HepG2 (cell line): ENCODE data around the gene TGFBR1. TPM values are rescaled to one million over a fixed set of nuclear protein-coding genes. Genes with fewer than 3 reads are reported as not detected.

Source experiments
- ATAC-seq: fragments of 200-7000 bp; cut with Tn5 transposase; 3 replicates; pipeline ENCODE4 v1.9.1; 2020; ENCODE audit warnings: mild to moderate bottlenecking, moderate library complexity
- BruUV-seq: library from RNA; stranded (reverse); fragments of 400-500 nt; replicated peaks from 2 replicates; lab custom pipeline; 2021; lab: Mats Ljungman, UMichigan
- CTCF ChIA-PET: fragments of 300-600 bp; formaldehyde crosslinking; extraction: SDS; loops from one replicate; lab custom pipeline; 2021; ENCODE audit warnings: low total read pairs, inconsistent platforms, low intra/inter-chr PET ratio; lab: Yijun Ruan, JAX
- POLR2A ChIA-PET: fragments of 350-600 bp; sonication (Branson Sonifier 250); formaldehyde crosslinking; loops from one replicate; lab custom pipeline; 2020; ENCODE audit warnings: antibody characterized with exemption, inconsistent platforms; lab: Yijun Ruan, JAX
- DNase-seq: peaks from one replicate; pipeline ENCODE4 v3.0.0-alpha.2; 2015; ENCODE audit warnings: low spot score
- FAIRE-seq: peaks from 3 replicates; lab custom pipeline; 2011; peaks lifted over from hg19 to GRCh38; lab: Jason Lieb, UNC
- H2AFZ ChIP-seq: one replicate; pipeline ENCODE4 v1.6.1; 2011; ENCODE audit warnings: low read length, inconsistent platforms
- H3K27ac ChIP-seq: fragments of 300-600 bp; 3 replicates; pipeline ENCODE4 v1.8.0; 2011; ENCODE audit warnings: mixed run types, mild to moderate bottlenecking, mixed read lengths, low read length, inconsistent platforms; ENCODE audit not compliant: insufficient read depth; ENCODE audit errors: extremely low read length
- H3K27me3 ChIP-seq, 2 experiments: fragments of 200-600 bp in 1 of 2; 2 replicates in 1 of 2; 3 replicates in 1 of 2; pipeline versions ENCODE4 v1.6.0 to v1.8.0; 2011; ENCODE audit warnings: low read length in 2 of 2, mild to moderate bottlenecking in 2 of 2, moderate library complexity in 2 of 2, inconsistent platforms in 1 of 2; ENCODE audit not compliant: insufficient read depth in 2 of 2, control insufficient read depth in 1 of 2
- H3K36me3 ChIP-seq, 2 experiments: fragments of 200-600 bp in 1 of 2; replicated peaks in 1 of 2; 2 replicates in 1 of 2; 3 replicates in 1 of 2; pipeline versions ENCODE4 v1.5.1 to v1.8.0; 2011; ENCODE audit warnings: low read length in 2 of 2, inconsistent platforms in 1 of 2; ENCODE audit not compliant: insufficient read depth in 2 of 2, control insufficient read depth in 1 of 2
- H3K4me1 ChIP-seq: 2 replicates; pipeline ENCODE4 v1.5.1; 2012; ENCODE audit warnings: low read length, inconsistent platforms; ENCODE audit not compliant: insufficient read depth
- H3K4me2 ChIP-seq: 2 replicates; pipeline ENCODE4 v1.6.0; 2011; ENCODE audit warnings: low read depth, low read length, inconsistent platforms
- H3K4me3 ChIP-seq, 3 experiments: fragments of 200-600 bp in 1 of 3; sonication (generic), shearing (Covaris generic) in 1 of 3; replicated peaks in 1 of 3; 2 replicates each; pipeline ENCODE4 v1.5.1; 2011 to 2016; ENCODE audit warnings: low read length in 3 of 3, inconsistent platforms in 2 of 3, low read depth in 2 of 3, mild to moderate bottlenecking in 2 of 3, control low read depth in 1 of 3, mixed read lengths in 1 of 3; ENCODE audit not compliant: insufficient read depth in 1 of 3
- H3K79me2 ChIP-seq: one replicate; pipeline ENCODE4 v1.6.1; 2011; ENCODE audit warnings: low read length, inconsistent platforms; ENCODE audit not compliant: insufficient read depth
- H3K9ac ChIP-seq: 2 replicates; pipeline ENCODE4 v1.6.0; 2011; ENCODE audit warnings: mild to moderate bottlenecking, low read depth, low read length, inconsistent platforms; ENCODE audit not compliant: insufficient read depth
- H3K9me3 ChIP-seq: 2 replicates; pipeline ENCODE4 v1.5.1; 2012; ENCODE audit warnings: mild to moderate bottlenecking, low read length
- H4K20me1 ChIP-seq: 2 replicates; pipeline ENCODE4 v1.6.0; 2011; ENCODE audit warnings: inconsistent platforms, mild to moderate bottlenecking, low read length, moderate library complexity; ENCODE audit not compliant: insufficient read depth
- HOXA5 ChIP-seq: sonication (generic); formaldehyde crosslinking; IDR thresholded peaks from 2 replicates; pipeline ENCODE4 v1.4.0; 2020; ENCODE audit warnings: missing genetic modification reagents
- MED1 ChIP-seq: sonication (generic); formaldehyde crosslinking; IDR thresholded peaks from 2 replicates; pipeline ENCODE4 v1.4.0; 2020; ENCODE audit warnings: missing genetic modification reagents
- MEF2D ChIP-seq: sonication (generic); formaldehyde crosslinking; IDR thresholded peaks from 2 replicates; pipeline ENCODE4 v1.5.1; 2020; ENCODE audit warnings: mild to moderate bottlenecking, missing genetic modification reagents
- NFYB ChIP-seq: sonication (generic); formaldehyde crosslinking; IDR thresholded peaks from 2 replicates; pipeline ENCODE4 v1.4.0; 2020; ENCODE audit warnings: missing genetic modification reagents
- PLRG1 ChIP-seq: fragments of 450-650 bp; conservative IDR thresholded peaks from 2 replicates; pipeline ENCODE4 v1.6.1; 2016
- RFXAP ChIP-seq: sonication (generic); formaldehyde crosslinking; IDR thresholded peaks from 2 replicates; pipeline ENCODE4 v1.4.0; 2020; ENCODE audit warnings: missing genetic modification reagents, borderline replicate concordance
- SMC3 ChIP-seq: IDR thresholded peaks from 2 replicates; pipeline ENCODE4 v1.6.1; 2011; ENCODE audit warnings: low read length, improper control_type of control experiment
- SOX13 ChIP-seq, 3 experiments: fragments of 450-650 bp in 1 of 3; sonication (generic) in 1 of 3; formaldehyde crosslinking in 1 of 3; IDR thresholded peaks in 2 of 3; conservative IDR thresholded peaks in 1 of 3; 2 replicates each; pipeline versions ENCODE4 v1.5.0 to v1.6.1; 2016 to 2020; ENCODE audit warnings: antibody characterized with exemption in 1 of 3, mild to moderate bottlenecking in 1 of 3, missing compliant biosample characterization in 1 of 3, missing genetic modification reagents in 1 of 3, moderate library complexity in 1 of 3
- STAG1 ChIP-seq: sonication (generic); formaldehyde crosslinking; IDR thresholded peaks from 2 replicates; pipeline ENCODE4 v1.4.0; 2020; ENCODE audit warnings: missing genetic modification reagents
- TSC22D2 ChIP-seq: sonication (generic); formaldehyde crosslinking; IDR thresholded peaks from 2 replicates; pipeline ENCODE4 v1.5.1; 2020; ENCODE audit warnings: missing genetic modification reagents, mild to moderate bottlenecking, borderline replicate concordance
- ZNF230 ChIP-seq: sonication (generic); formaldehyde crosslinking; IDR thresholded peaks from 2 replicates; pipeline ENCODE4 v1.4.0; 2020; ENCODE audit warnings: mild to moderate bottlenecking, missing genetic modification reagents
- ZNF33B ChIP-seq: sonication (generic); formaldehyde crosslinking; IDR thresholded peaks from 2 replicates; pipeline ENCODE4 v1.5.1; 2020; ENCODE audit warnings: mild to moderate bottlenecking, missing genetic modification reagents
- ZNF350 ChIP-seq: sonication (generic); formaldehyde crosslinking; IDR thresholded peaks from 2 replicates; pipeline ENCODE4 v1.4.0; 2020; ENCODE audit warnings: mild to moderate bottlenecking, low read depth, missing genetic modification reagents, borderline replicate concordance
- ZNF547 ChIP-seq: sonication (generic); formaldehyde crosslinking; IDR thresholded peaks from 2 replicates; pipeline ENCODE4 v1.5.1; 2020; ENCODE audit warnings: mild to moderate bottlenecking, missing genetic modification reagents
- ZNF615 ChIP-seq: sonication (generic); formaldehyde crosslinking; IDR thresholded peaks from 2 replicates; pipeline ENCODE4 v1.5.0; 2020; ENCODE audit warnings: mild to moderate bottlenecking, missing genetic modification reagents, borderline replicate concordance
- ZNF709 ChIP-seq: sonication (generic); formaldehyde crosslinking; IDR thresholded peaks from 2 replicates; pipeline ENCODE4 v1.5.0; 2020; ENCODE audit warnings: mild to moderate bottlenecking, missing genetic modification reagents
- ZNF724P ChIP-seq: sonication (generic); formaldehyde crosslinking; IDR thresholded peaks from 2 replicates; pipeline ENCODE4 v1.8.0; 2022; ENCODE audit warnings: missing genetic modification reagents, borderline replicate concordance
- ZNF792 ChIP-seq: IDR thresholded peaks from 2 replicates; pipeline ENCODE4 v1.6.1; 2016
- WGBS: methylation state at CpG from one replicate; pipeline ENCODE4 v1.1.6; 2017; ENCODE audit warnings: low lambda C conversion rate; 5-methylcytosine and 5-hydroxymethylcytosine counted together
- in situ Hi-C: cut with HindIII; loops from 2 replicates; pipeline ENCODE4 v1.10.0; 2017; ENCODE audit warnings: low pct_unique_long_range_greater_than_20kb; ENCODE audit not compliant: extremely low pct_ligation_motif_present
- intact Hi-C: fragments of 100-400 bp; cut with micrococcal nuclease; formaldehyde crosslinking; loops from one replicate; pipeline ENCODE4 v1.10.0; 2022; ENCODE audit not compliant: unreplicated experiment
- polyA plus RNA-seq, 8 experiments: library from polyadenylated mRNA; depleted of rRNA in 3 of 8; stranded (reverse) in 7 of 8; unstranded in 1 of 8; fragments of >200 nt; fragmentation: Illumina TruSeq in 4 of 8; extraction: Trizol in 4 of 8; gene quantifications; 2 replicates each; pipeline versions ENCODE4 v1.2.1 to v1.2.3, GENCODE V29; 2011 to 2016; ENCODE audit warnings: low read depth in 4 of 8, missing spikeins in 1 of 8, mixed read lengths in 1 of 8; ENCODE audit not compliant: insufficient read depth in 1 of 8
- total RNA-seq, 5 experiments: library from RNA; depleted of rRNA; stranded (reverse); fragments of >200 nt; fragmentation: Illumina TruSeq; extraction: Trizol; gene quantifications; 2 replicates each; pipeline ENCODE4 v1.2.3, GENCODE V29; 2016; ENCODE audit warnings: low read depth in 1 of 5
- TF ChIP-seq, protein P1 (sequence below): sonication (generic); formaldehyde crosslinking; IDR thresholded peaks from 2 replicates; pipeline ENCODE4 v1.5.1; 2020; ENCODE audit warnings: missing genetic modification reagents, mild to moderate bottlenecking, borderline replicate concordance

Gene TGFBR1
- total and polyA plus RNA-seq, 2 of the 13 experiments (the other 11 are each of a cell fraction or from before 2014, with no cell fraction given), result 16.8 to 23.9 TPM

DNA sequence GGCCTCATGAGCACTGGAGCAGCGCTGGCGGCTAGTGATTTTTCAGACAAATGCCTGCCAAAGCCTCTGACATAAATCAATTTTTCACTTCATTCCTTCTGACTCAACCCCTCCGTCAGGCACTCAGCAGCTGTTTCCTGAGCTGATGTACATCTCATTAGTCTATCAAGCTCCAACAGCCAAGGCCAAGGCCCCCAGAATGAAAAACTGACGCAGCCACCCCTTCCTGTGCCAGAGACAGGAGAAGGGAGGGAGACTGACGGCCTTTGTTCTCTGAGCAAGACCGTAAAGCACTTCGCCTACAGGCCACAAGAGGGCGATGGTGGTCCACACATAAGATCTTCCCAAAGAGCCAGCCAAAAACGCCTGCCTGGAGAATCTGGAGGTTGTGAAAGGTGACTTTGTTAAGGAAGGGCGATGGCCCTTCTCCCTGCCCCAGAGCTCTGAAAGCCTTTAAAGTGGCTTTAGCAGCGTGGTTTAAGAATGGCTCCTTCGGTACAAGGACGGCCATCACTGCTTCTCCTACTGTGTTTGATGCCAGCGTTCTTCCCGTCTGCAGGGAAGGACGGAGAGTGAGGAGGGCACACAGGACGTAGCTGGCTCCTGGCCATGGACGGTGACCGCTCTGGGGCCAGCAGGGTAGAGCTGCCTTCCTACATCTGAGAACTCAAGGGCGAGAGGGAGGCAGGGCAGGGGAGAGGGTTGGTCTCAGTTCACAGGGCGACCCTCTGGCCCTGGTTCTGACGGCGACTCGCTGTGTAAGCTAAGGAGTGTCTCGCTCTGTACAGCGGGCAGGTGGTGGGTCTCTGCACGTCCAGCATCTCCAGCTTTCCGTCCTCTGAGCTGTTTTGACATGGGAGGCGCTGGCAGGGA, 79.8 kb downstream of the TGFBR1 start:
- intact Hi-C loops, result loop anchor here (1.0 to 10.0 kb wide), 4 partner anchors 21 to 826 kb away; no protein-coding TSS in a partner anchor
- Histone ChIP-seq H4K20me1 (no peaks in the 10 kb centered on the region), H3K9me3 (no peaks in the 10 kb centered on the region), H3K27me3 (peaks cover 0 to 23% of the 10 kb centered on the region in 2 experiments; a peak in 2 of 5 replicates), H3K36me3 (no peaks in the 10 kb centered on the region), H3K27ac (no peak overlapping the region), H2AFZ (peak overlapping the region; percentile 52), H3K79me2 (no peaks in the 10 kb centered on the region), H3K4me3 (peak overlapping the region; percentile 21 to 74 (median 46); a peak in 5 of 6 replicates), H3K4me2 (peak overlapping the region; percentile 98), H3K9ac (peak overlapping the region; percentile 44; the same call in 1 of the 2 replicates), H3K4me1 (peaks cover 11% of the 10 kb centered on the region)
- DNase-seq (peak; percentile 80), FAIRE-seq (peak; percentile 71), ATAC-seq (peak; percentile 93)
- POLR2A ChIA-PET, result interaction anchor here (1.6 to 1.9 kb wide), 2 partner anchors 11 to 37 kb away, joined by 4 to 6 read pairs; partner anchors contain the start of genes ALG2 and SEC61B
- 16% methylated on average over 13 of the region's 29 CpGs for WGBS
- no TSS peak for BruUV-seq
- in situ Hi-C loops, result loop anchor here (10.0 to 25.0 kb wide), 2 partner anchors 620 to 828 kb away; no protein-coding TSS in a partner anchor
- CTCF ChIA-PET, result interaction anchor here (0.7 to 1.8 kb wide), 2 partner anchors 22 to 826 kb away, joined by 5 read pairs; no protein-coding TSS in a partner anchor
- TF ChIP-seq ZNF615, result no peak
- TF ChIP-seq RFXAP, result 0 out of 2 replicates have a peak, but pooled peaks have one; percentile 37
- peak; percentile 89 for TF ChIP-seq STAG1
- TF ChIP-seq ZNF350 (CRISPR knock-in tag), result peak; percentile 26; the same call in 1 of the 2 replicates
- TF ChIP-seq ZNF709 (CRISPR knock-in tag), result no peak
- TF ChIP-seq, protein P1, sequence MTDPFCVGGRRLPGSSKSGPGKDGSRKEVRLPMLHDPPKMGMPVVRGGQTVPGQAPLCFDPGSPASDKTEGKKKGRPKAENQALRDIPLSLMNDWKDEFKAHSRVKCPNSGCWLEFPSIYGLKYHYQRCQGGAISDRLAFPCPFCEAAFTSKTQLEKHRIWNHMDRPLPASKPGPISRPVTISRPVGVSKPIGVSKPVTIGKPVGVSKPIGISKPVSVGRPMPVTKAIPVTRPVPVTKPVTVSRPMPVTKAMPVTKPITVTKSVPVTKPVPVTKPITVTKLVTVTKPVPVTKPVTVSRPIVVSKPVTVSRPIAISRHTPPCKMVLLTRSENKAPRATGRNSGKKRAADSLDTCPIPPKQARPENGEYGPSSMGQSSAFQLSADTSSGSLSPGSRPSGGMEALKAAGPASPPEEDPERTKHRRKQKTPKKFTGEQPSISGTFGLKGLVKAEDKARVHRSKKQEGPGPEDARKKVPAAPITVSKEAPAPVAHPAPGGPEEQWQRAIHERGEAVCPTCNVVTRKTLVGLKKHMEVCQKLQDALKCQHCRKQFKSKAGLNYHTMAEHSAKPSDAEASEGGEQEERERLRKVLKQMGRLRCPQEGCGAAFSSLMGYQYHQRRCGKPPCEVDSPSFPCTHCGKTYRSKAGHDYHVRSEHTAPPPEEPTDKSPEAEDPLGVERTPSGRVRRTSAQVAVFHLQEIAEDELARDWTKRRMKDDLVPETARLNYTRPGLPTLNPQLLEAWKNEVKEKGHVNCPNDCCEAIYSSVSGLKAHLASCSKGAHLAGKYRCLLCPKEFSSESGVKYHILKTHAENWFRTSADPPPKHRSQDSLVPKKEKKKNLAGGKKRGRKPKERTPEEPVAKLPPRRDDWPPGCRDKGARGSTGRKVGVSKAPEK, result 0 out of 2 replicates have a peak, but pooled peaks have one; percentile 30
- TF ChIP-seq PLRG1, result no peak
- TF ChIP-seq ZNF33B (CRISPR knock-in tag), result peak; percentile 66; the same call in 1 of the 2 replicates
- 0 out of 2 replicates have a peak, but pooled peaks have one; percentile 24 for TF ChIP-seq ZNF792 (CRISPR knock-in tag)
- 0 out of 2 replicates have a peak, but pooled peaks have one; percentile 42 for TF ChIP-seq ZNF724P
- no peak for TF ChIP-seq NFYB (CRISPR knock-in tag)
- TF ChIP-seq SMC3, result peak; percentile 89
- TF ChIP-seq SOX13 (IDR thresholded peaks at IDR 0.05), result no peak
- TF ChIP-seq SOX13 (CRISPR knock-in tag; conservative IDR thresholded peaks at IDR 0.05 in 1 of 2, IDR thresholded peaks at IDR 0.05 in 1 of 2), result peak in 1 of 2 experiments; percentile 31; a peak in 1 of 4 replicates
- TF ChIP-seq TSC22D2 (CRISPR knock-in tag), result 0 out of 2 replicates have a peak, but pooled peaks have one; percentile 50
- 0 out of 2 replicates have a peak, but pooled peaks have one; percentile 14 for TF ChIP-seq MEF2D
- TF ChIP-seq HOXA5 (CRISPR knock-in tag), result no peak
- TF ChIP-seq MED1 (CRISPR knock-in tag), result 0 out of 2 replicates have a peak, but pooled peaks have one; percentile 25
- no peak for TF ChIP-seq ZNF230 (CRISPR knock-in tag)
- 0 out of 2 replicates have a peak, but pooled peaks have one; percentile 47 for TF ChIP-seq ZNF547 (CRISPR knock-in tag)
